ENCODE data around the gene TTC21A.
A peak's percentile ranks its signal among the peaks of the same experiment; 100 is the strongest.

Gene TTC21A

GRCh38 chr3:39144095-39144747 is 36.7 kb downstream of the TTC21A start:
- H3K23ac ChIP-seq (ENCODE audit: low read depth, low read length, poor library complexity): peak overlapping the region; percentile 11
- peak overlapping the region; percentile 25 for H3K9ac ChIP-seq (ENCODE audit: low read depth, low read length, poor library complexity)
- H2AK5ac ChIP-seq (ENCODE audit: low read depth, low read length): no peak overlapping the region
- peaks cover 8% of the 10 kb centered on the region for H3K79me1 ChIP-seq (ENCODE audit: low read depth, low read length)
- no peak overlapping the region for H2BK12ac ChIP-seq (ENCODE audit: low read length)
- no peak overlapping the region for H4K8ac ChIP-seq (ENCODE audit: low read depth, low read length)
- no CpG with 5 or more reads among the region's 20 CpGs for WGBS, 2 donors (ENCODE audit: extremely low coverage in 2 of 2, insufficient read length in 2 of 2, insufficient replicate concordance in 1 of 2)
- peak overlapping the region; percentile 25 for H2BK120ac ChIP-seq (ENCODE audit: low read depth, low read length)
- H3K4me1 ChIP-seq (ENCODE audit: control insufficient read depth in 2 of 2, insufficient read depth in 1 of 2, low read depth in 1 of 2, low read length in 2 of 2): peaks cover 18 to 20% of the 10 kb centered on the region in 2 donors
- H2BK15ac ChIP-seq (ENCODE audit: low read length): no peak overlapping the region
- H3K9me3 ChIP-seq (replicated peaks in 1 of 2; ENCODE audit: control insufficient read depth in 2 of 2, insufficient read depth in 1 of 2, low read depth in 1 of 2, low read length in 2 of 2): no peaks in the 10 kb centered on the region
- no peak overlapping the region for H2BK5ac ChIP-seq (ENCODE audit: low read length)
- no peak overlapping the region for H2AFZ ChIP-seq (ENCODE audit: low read length)
- no peak overlapping the region for H3K4me3 ChIP-seq (ENCODE audit: low read length in 2 of 2)
- H3K4ac ChIP-seq (ENCODE audit: low read length): no peak overlapping the region
- no peak overlapping the region for H3K14ac ChIP-seq (ENCODE audit: low read length)
- no peak overlapping the region for H3K27ac ChIP-seq (replicated peaks; ENCODE audit: low read length)
- DNase-seq (ENCODE audit: low spot score): no peak
- H3K36me3 ChIP-seq (replicated peaks in 1 of 2; ENCODE audit: control insufficient read depth in 2 of 2, insufficient read depth in 2 of 2, low read length in 2 of 2): peaks cover 22 to 37% of the 10 kb centered on the region in 2 donors
- H3K18ac ChIP-seq (ENCODE audit: low read length): peak overlapping the region; percentile 32
- H3K4me2 ChIP-seq (ENCODE audit: insufficient read depth, low read length, poor library complexity, severe bottlenecking): no peak overlapping the region
- H4K91ac ChIP-seq (ENCODE audit: low read depth, low read length, poor library complexity): no peak overlapping the region
- H3K27me3 ChIP-seq (ENCODE audit: control insufficient read depth in 3 of 3, insufficient read depth in 3 of 3, low read depth in 1 of 3, low read length in 3 of 3): no peaks in the 10 kb centered on the region

- no peak overlapping the region for H2BK5ac ChIP-seq (ENCODE audit: low read length)
- H3K9me3 ChIP-seq (replicated peaks in 1 of 2; ENCODE audit: control insufficient read depth in 2 of 2, insufficient read depth in 1 of 2, low read depth in 1 of 2, low read length in 2 of 2): no peaks in the 10 kb centered on the region
- no peak overlapping the region for H3K4me2 ChIP-seq (ENCODE audit: insufficient read depth, low read length, poor library complexity, severe bottlenecking)
- H2BK120ac ChIP-seq (ENCODE audit: low read depth, low read length): no peak overlapping the region
- H3K36me3 ChIP-seq (replicated peaks in 1 of 2; ENCODE audit: control insufficient read depth in 2 of 2, insufficient read depth in 2 of 2, low read length in 2 of 2): peaks cover 22 to 35% of the 10 kb centered on the region in 2 donors
- H3K79me1 ChIP-seq (ENCODE audit: low read depth, low read length): peaks cover 8% of the 10 kb centered on the region
- H3K27ac ChIP-seq (replicated peaks; ENCODE audit: low read length): no peak overlapping the region
- H4K8ac ChIP-seq (ENCODE audit: low read depth, low read length): no peak overlapping the region
- H2BK12ac ChIP-seq (ENCODE audit: low read length): no peak overlapping the region
- no CpG with 5 or more reads among the region's 23 CpGs for WGBS, 2 donors (ENCODE audit: extremely low coverage in 2 of 2, insufficient read length in 2 of 2, insufficient replicate concordance in 1 of 2)
- no peak overlapping the region for H3K4ac ChIP-seq (ENCODE audit: low read length)
- H2AK5ac ChIP-seq (ENCODE audit: low read depth, low read length): no peak overlapping the region
- no peak overlapping the region for H3K14ac ChIP-seq (ENCODE audit: low read length)
- no peak overlapping the region for H3K9ac ChIP-seq (ENCODE audit: low read depth, low read length, poor library complexity)
- no peak for DNase-seq (ENCODE audit: low spot score)
- H3K4me3 ChIP-seq (ENCODE audit: low read length in 2 of 2): no peak overlapping the region
- H2AFZ ChIP-seq (ENCODE audit: low read length): no peak overlapping the region
- H3K27me3 ChIP-seq (ENCODE audit: control insufficient read depth in 3 of 3, insufficient read depth in 3 of 3, low read depth in 1 of 3, low read length in 3 of 3): no peaks in the 10 kb centered on the region
- H3K23ac ChIP-seq (ENCODE audit: low read depth, low read length, poor library complexity): peak overlapping the region; percentile 47
- no peak overlapping the region for H4K91ac ChIP-seq (ENCODE audit: low read depth, low read length, poor library complexity)
- H2BK15ac ChIP-seq (ENCODE audit: low read length): no peak overlapping the region
- H3K18ac ChIP-seq (ENCODE audit: low read length): no peak overlapping the region
- H3K4me1 ChIP-seq (ENCODE audit: control insufficient read depth in 2 of 2, insufficient read depth in 1 of 2, low read depth in 1 of 2, low read length in 2 of 2): peaks cover 20 to 22% of the 10 kb centered on the region in 2 donors
These were observed 37.4 kb downstream of the TTC21A start for GRCh38 chr3:39144748-39145380.

- no peaks in the 10 kb centered on the region for H3K27me3 ChIP-seq (ENCODE audit: control insufficient read depth in 3 of 3, insufficient read depth in 3 of 3, low read depth in 1 of 3, low read length in 3 of 3)
- H3K18ac ChIP-seq (ENCODE audit: low read length): no peak overlapping the region
- peak overlapping the region; percentile 30 for H2AK5ac ChIP-seq (ENCODE audit: low read depth, low read length)
- H3K9ac ChIP-seq (ENCODE audit: low read depth, low read length, poor library complexity): no peak overlapping the region
- H3K36me3 ChIP-seq (replicated peaks in 1 of 2; ENCODE audit: control insufficient read depth in 2 of 2, insufficient read depth in 2 of 2, low read length in 2 of 2): peaks cover 22 to 30% of the 10 kb centered on the region in 2 donors
- H3K14ac ChIP-seq (ENCODE audit: low read length): no peak overlapping the region
- no peak overlapping the region for H4K91ac ChIP-seq (ENCODE audit: low read depth, low read length, poor library complexity)
- no peak overlapping the region for H3K4ac ChIP-seq (ENCODE audit: low read length)
- no peak overlapping the region for H2BK12ac ChIP-seq (ENCODE audit: low read length)
- no CpG with 5 or more reads among the region's 11 CpGs for WGBS, 2 donors (ENCODE audit: extremely low coverage in 2 of 2, insufficient read length in 2 of 2, insufficient replicate concordance in 1 of 2)
- H3K23ac ChIP-seq (ENCODE audit: low read depth, low read length, poor library complexity): no peak overlapping the region
- DNase-seq (ENCODE audit: low spot score): no peak
- no peaks in the 10 kb centered on the region for H3K9me3 ChIP-seq (replicated peaks in 1 of 2; ENCODE audit: control insufficient read depth in 2 of 2, insufficient read depth in 1 of 2, low read depth in 1 of 2, low read length in 2 of 2)
- H3K4me2 ChIP-seq (ENCODE audit: insufficient read depth, low read length, poor library complexity, severe bottlenecking): no peak overlapping the region
- H2BK5ac ChIP-seq (ENCODE audit: low read length): no peak overlapping the region
- H2BK15ac ChIP-seq (ENCODE audit: low read length): no peak overlapping the region
- no peak overlapping the region for H3K27ac ChIP-seq (replicated peaks; ENCODE audit: low read length)
- H2AFZ ChIP-seq (ENCODE audit: low read length): no peak overlapping the region
- no peak overlapping the region for H3K4me3 ChIP-seq (ENCODE audit: low read length in 2 of 2)
- peaks cover 33% of the 10 kb centered on the region in 2 donors for H3K4me1 ChIP-seq (ENCODE audit: control insufficient read depth in 2 of 2, insufficient read depth in 1 of 2, low read depth in 1 of 2, low read length in 2 of 2)
- H2BK120ac ChIP-seq (ENCODE audit: low read depth, low read length): no peak overlapping the region
- H4K8ac ChIP-seq (ENCODE audit: low read depth, low read length): no peak overlapping the region
- H3K79me1 ChIP-seq (ENCODE audit: low read depth, low read length): peaks cover 11% of the 10 kb centered on the region
These were observed 38.6 kb downstream of the TTC21A start for GRCh38 chr3:39146083-39146501.
